Measurements from ENCODE around the gene NHS.

GRCh38 chrX:17473021-17473420 lies 98.0 kb downstream of the NHS start:
- TF ChIP-seq CTCF (IDR thresholded peaks at IDR 0.05) (no peak), POLR2A (IDR thresholded peaks at IDR 0.05) (no peak)
